ENCODE data around the gene HOXD13. TPM values are rescaled to one million over a fixed set of nuclear protein-coding genes. Genes with fewer than 3 reads are reported as not detected.

Gene HOXD13
- total RNA-seq, 1 donor from 2014 or later = not detected

GRCh38 chr2:176112375-176113302 is 20.1 kb downstream of the HOXD13 start:
- no peak for ATAC-seq
- intact Hi-C loops (cut with DNase I) = no loop called here
- no peak for DNase-seq (ENCODE audit: low spot score)

- no peak for ATAC-seq
- intact Hi-C loops (cut with DNase I) = no loop called here
These were observed 21.8 kb downstream of the HOXD13 start for GRCh38 chr2:176114120-176114929.

GRCh38 chr2:176114930-176115625 is 22.6 kb downstream of the HOXD13 start:
- DNase-seq (ENCODE audit: low spot score) (no peak), ATAC-seq (no peak)
- intact Hi-C loops (cut with DNase I) = no loop called here

More at GRCh38 chr2:176114120-176114929, 21.8 kb downstream of the HOXD13 start:
- no peak for DNase-seq (ENCODE audit: low spot score)

GRCh38 chr2:176115883-176116813 is 23.6 kb downstream of the HOXD13 start, which contains the start of gene HOXD10:
TSS of gene HOXD10 (plus strand) at chr2:176116778. CDS start at chr2:176116834, 56 bp downstream.
- intact Hi-C loops (cut with DNase I) = no loop called here
- DNase-seq (ENCODE audit: low spot score) (no peak), ATAC-seq (peak; percentile 59)

- no peak for DNase-seq (ENCODE audit: low spot score)
- no peak for ATAC-seq
- intact Hi-C loops (cut with DNase I) = no loop called here
These were observed 24.8 kb downstream of the HOXD13 start for GRCh38 chr2:176117162-176117822.

GRCh38 chr2:176117823-176118371 is 25.4 kb downstream of the HOXD13 start:
- no peak for ATAC-seq
- no peak for DNase-seq (ENCODE audit: low spot score)
- intact Hi-C loops (cut with DNase I) = no loop called here

- intact Hi-C loops (cut with DNase I) = no loop called here
- DNase-seq (ENCODE audit: low spot score) = no peak
- ATAC-seq = no peak
These were observed 26.2 kb downstream of the HOXD13 start for GRCh38 chr2:176118601-176119339.

GRCh38 chr2:176120364-176121189 is 28.1 kb downstream of the HOXD13 start:
- ATAC-seq (no peak), DNase-seq (ENCODE audit: low spot score) (no peak)

GRCh38 chr2:176121190-176122051 is 28.9 kb downstream of the HOXD13 start:
- ATAC-seq (no peak), DNase-seq (ENCODE audit: low spot score) (no peak)
- intact Hi-C loops (cut with DNase I) = loop anchor here (10.0 kb wide), 1 partner anchor 1033 kb away; no protein-coding TSS in a partner anchor

More at GRCh38 chr2:176120364-176121189, 28.1 kb downstream of the HOXD13 start:
- intact Hi-C loops (cut with DNase I) = loop anchor here (10.0 kb wide), 1 partner anchor 1034 kb away; no protein-coding TSS in a partner anchor

- intact Hi-C loops (cut with DNase I) = loop anchor here (10.0 kb wide), 1 partner anchor 1033 kb away; no protein-coding TSS in a partner anchor
- DNase-seq (ENCODE audit: low spot score) = no peak
- ATAC-seq = peak; percentile 23
These were observed 29.6 kb downstream of the HOXD13 start for GRCh38 chr2:176122052-176122682.

- intact Hi-C loops (cut with DNase I) = loop anchor here (10.0 kb wide), 1 partner anchor 1032 kb away; no protein-coding TSS in a partner anchor
- ATAC-seq (peak; percentile 48), DNase-seq (ENCODE audit: low spot score) (no peak)
These were observed 30.3 kb downstream of the HOXD13 start, which contains the start of gene HOXD9 for GRCh38 chr2:176122683-176123410. TSS of gene HOXD9 (plus strand) at chr2:176122719. CDS start at chr2:176122769, 50 bp downstream.

- intact Hi-C loops (cut with DNase I) = loop anchor here (10.0 kb wide), 1 partner anchor 1031 kb away; no protein-coding TSS in a partner anchor
- ATAC-seq = no peak
- no peak for DNase-seq (ENCODE audit: low spot score)
These were observed 31.0 kb downstream of the HOXD13 start for GRCh38 chr2:176123411-176124109.

Data from sciatic nerve (tissue), 2 donors.